HG03565 (cell line): ENCODE data around the gene SNX24.
"Not testable (repeated sequence)": the region's sequence is repeated elsewhere in the genome, so short reads cannot be mapped to it uniquely, and the experiment has no call there.

Experiments
- ATAC-seq: cut with Tn5 transposase; IDR thresholded peaks from one replicate; pipeline ENCODE4 v1.9.1; 2021; ENCODE audit warnings: mild to moderate bottlenecking, moderate library complexity; ENCODE audit not compliant: unreplicated experiment

Gene SNX24

DNA sequence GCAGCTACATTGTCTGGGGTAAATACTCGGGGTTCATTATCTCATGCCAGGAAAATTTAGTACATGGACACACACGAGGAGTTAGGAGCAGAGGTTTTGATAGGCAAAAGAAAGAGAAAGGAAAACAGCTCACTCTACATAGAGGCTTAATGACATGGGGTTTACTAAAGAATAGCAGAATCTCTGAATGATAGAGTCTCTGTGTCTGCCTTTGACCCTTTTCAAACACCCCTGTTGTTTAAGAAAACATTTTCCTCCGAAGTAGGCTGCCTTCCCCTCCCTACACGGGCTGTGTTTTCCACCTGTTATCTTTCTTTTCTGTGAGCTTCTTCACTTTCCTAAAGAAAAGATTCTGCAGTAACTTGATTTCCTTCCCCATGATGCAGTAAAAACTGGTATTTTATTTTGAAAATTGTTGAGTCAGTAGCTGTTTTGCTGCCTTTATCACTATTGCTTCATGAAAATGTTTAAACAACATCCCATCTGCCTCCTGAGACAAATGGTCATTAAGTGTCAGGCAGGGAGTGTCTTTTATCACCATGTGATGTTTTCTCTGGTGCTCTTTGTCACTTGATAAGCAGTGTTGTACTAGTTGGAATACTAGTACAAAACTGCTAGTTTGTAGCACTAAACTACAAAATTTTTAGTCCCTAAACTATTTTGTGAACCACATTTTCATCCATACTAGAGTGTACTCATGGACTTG, 114.5 kb downstream of the SNX24 start:
- no peak for ATAC-seq

- ATAC-seq, result no peak
Measured at GRCh38 chr5:122963305-122963704, 117.9 kb downstream of the SNX24 start.

DNA sequence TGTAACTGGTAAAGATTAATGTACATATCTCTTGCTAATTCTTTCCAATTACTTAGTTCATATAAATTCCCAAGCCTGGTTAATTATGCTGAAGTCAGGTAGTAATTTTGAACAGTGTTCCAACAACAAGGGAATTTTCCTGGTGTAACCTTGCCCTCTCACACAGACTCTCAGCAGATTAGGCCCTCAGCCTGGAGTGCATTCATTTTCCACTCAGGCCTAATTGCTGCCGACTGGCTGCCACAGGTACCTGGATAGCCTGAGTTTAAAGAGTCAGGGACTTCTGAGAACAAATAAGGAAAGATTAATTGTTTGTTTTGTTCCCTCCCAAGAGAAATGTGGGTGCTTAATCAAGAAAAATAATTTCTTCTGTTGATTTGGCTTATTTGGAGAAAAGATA, 119.7 kb downstream of the SNX24 start:
- ATAC-seq, result no peak

GRCh38 chr5:122967085-122967484, 121.7 kb downstream of the SNX24 start:
- ATAC-seq, result no peak

DNA sequence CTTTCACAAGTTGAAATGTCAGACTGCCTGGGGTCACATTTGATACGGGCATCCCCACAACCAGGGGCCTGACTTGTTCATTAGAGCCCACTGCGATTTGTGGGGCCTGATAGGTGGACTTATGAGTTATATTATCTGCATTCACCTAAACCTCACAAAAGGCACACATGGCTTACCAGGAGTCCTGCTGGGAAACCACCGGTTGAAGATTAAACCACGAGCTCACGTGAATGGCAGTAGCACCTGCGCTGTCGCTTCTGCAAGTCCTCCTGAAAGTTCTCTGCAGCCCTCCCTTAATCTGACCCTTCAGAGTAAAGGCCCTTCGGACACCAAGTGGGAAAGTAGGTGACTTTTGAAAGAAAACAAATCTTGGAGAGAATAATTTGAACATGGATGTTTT, 122.2 kb downstream of the SNX24 start:
- ATAC-seq, result peak; percentile 78

GRCh38 chr5:122968056-122968455, 122.6 kb downstream of the SNX24 start:
- not testable (repeated sequence) for ATAC-seq

DNA sequence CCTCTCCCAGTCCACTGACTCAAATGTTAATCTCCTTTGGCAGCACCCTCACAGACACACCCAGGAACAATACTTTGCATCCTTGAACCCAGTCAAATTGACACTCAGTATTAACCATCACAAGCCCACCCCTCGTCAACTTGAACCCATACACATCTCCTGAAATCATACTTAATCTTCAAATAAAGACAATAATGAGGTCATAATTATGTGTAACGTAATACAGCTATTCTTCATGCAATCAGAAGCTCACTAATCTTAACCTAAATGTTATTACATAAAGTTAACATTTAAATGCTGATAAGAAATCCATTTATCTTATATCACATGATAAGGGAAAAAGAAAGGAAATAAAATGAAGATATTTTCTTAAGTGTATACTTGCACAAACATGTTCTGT, 125.9 kb downstream of the SNX24 start:
- ATAC-seq, result no peak

DNA sequence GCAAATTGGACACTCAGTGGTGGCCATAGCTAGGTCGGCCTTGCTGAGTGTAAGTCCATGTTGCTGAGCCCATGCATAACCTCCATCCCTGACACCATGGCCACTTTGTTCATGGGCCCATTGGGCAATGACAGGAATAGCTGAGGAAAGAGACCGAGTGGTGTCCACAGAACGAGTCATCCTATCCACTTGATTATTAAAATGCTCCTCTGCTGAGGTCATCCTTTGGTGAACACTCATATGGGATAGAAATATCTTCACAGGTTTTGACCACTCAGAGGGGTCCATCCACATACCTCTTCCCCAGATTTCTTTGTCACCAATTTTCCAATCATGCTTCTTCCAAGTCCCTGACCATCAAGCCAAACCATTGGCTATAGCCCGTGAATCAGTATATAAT, 127.5 kb downstream of the SNX24 start:
- no peak for ATAC-seq

- not testable (repeated sequence) for ATAC-seq
Measured at GRCh38 chr5:122973759-122974158, 128.3 kb downstream of the SNX24 start.

GRCh38 chr5:122974251-122974650, 128.8 kb downstream of the SNX24 start:
- ATAC-seq, result not testable (repeated sequence)

DNA sequence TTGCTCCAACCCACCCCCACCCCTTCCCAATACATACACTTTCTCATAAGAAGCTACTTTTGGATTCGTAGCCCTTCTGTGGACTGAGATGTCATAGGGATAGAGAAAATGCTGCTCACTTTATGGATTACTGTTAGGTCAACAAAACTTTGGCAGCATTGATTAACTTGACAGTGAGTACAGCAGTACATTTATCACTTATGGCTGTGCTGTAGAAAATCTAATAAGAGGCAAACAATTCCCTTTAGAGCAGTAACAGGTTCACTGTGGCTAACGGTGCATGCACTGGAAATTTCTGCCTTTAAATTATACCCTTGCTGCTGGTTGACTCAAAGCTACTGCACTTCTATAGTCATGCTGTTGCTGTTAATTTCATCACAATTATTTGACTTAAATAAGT, 131.9 kb downstream of the SNX24 start:
- ATAC-seq, result no peak

DNA sequence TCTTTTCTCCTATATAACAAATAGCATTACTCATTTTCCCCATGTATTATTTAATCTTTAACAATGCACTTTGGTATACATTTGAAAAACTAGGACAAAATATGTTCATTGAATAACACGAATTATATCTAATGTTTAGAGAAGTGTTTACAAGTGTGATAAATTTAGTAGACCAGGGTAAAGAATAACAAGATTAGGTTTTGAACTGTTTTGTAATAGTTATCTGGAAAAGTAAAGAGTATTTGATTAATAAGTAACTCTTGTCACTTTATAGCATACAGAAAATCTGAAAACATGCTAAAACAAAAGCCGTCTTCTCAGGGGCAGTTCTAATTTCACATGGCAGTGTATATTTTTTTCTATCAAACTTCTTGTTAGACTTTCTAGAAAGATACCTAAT, 132.7 kb downstream of the SNX24 start:
- no peak for ATAC-seq

DNA sequence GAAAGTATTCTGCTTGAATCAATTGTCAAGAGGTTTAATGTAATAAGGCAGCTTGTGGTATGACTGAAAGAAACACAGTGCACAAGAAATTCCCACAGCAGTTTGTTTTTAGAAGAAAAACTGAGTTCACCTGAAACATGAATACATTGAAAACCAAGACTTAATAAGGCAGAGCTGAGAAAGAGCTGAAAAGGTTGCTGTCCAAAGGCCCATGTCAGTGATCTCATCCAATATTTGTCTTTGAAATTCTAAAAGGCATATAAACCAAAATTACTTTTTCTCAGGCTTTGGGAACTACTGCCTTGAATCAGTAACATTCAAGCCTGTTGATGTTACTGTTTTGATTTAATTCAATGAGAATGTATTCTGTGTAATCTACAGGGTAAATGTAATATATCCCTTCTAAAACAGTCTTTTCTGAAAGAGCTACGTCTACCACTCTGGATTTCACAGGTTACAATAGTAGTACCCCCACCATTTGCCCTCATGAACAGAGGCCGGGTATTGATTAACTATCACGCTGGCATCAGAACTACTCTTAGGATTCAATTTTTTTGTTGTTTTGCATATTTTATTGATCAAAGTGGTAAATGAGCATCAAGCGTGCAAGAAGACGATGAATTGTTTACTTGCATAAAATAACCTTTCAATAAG, 133.4 kb downstream of the SNX24 start:
- ATAC-seq, result no peak

DNA sequence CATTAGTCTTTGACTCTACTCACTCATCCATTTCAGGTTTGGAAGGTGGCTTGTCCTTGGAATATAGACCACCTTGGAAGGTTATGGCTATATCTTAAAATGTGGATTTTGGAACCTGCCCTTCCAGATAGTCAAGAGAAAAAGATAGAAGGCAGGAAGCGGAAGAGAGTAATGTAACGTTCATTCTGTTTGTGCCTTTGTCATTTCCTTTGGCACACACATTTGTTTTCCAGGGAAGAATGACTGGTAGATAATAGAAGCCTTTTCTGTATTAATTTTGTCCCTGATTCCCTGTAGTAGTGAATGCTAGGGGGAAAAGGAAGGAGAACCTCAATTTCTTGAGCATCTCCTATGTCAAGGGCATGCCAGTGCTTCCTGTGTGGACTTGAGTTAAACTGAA, 136.4 kb downstream of the SNX24 start:
- no peak for ATAC-seq

DNA sequence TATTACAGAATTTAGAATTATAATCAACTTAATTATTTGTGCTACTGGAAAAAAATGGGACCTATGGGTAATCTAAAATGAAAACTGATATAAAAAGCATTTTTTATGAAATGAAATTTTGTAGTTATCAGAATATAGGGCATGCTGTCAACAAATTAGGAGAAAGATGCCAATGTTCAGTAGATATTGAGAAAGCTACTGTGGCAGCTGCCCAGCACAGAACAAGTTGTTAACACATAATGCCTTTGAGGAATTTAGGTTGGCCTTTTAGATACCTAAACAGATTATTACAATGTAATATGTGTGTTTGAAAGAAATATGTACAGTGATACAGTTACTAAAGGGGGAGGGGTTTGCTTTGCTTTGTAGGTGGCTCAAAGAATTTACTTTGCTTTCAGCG, 137.0 kb downstream of the SNX24 start:
- no peak for ATAC-seq

DNA sequence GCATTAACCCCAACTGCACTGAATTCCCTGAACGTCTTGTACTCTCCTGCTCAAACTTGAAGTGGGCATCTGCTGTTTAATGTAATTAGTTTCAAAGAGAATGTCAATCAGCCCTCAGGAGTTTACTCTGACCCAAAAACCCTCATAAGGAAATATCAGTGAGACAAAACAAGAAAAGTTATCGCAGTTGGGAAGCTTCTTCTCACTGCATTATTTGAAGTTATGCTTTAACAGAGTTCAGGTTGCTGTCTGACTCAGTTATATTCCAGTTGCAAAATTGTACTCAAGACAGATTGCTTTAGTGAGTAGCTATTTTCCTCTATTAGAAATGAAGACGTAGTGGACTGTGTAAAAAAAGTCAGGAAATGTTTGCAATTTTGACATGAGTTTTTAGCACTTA, 139.0 kb downstream of the SNX24 start:
- no peak for ATAC-seq

DNA sequence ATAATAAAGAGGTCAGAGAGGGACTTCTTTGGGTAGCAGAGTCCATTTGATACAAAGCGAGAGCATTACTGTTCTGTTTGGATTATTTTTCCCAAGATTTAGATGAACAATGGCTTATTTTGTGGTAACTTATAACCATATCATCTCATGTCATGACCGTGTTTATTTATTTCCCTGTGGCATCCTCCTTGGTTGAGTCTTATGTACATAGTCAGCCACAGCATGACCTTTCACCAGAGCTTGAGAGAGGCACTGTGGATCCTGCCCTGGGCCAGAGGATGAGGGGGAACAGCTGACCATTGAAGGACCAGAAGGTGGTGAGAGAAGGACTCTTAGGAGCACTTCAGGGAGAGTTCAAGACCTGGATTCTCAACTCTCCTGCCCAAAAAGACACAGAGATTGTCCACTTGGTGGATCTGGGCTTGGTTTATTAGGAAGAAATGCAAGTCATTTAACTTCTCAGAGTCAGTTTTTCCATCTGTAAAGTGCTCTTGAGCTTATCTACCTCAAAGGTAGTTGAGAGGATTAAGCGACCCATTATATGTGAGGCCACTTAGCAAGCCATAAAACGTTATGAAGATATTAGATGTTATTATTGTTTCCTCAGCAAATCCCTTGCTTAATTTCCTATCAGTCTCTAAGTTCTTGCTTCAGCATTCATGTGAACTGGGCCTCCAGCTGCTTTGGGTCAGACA, 139.7 kb downstream of the SNX24 start:
- ATAC-seq, result no peak

- ATAC-seq, result peak; percentile 98
Measured at GRCh38 chr5:122985954-122986721, 140.7 kb downstream of the SNX24 start.

- ATAC-seq, result no peak
Measured at GRCh38 chr5:122996091-122996490, 150.7 kb downstream of the SNX24 start.

GRCh38 chr5:122997294-122997693, 151.9 kb downstream of the SNX24 start:
- ATAC-seq, result no peak

GRCh38 chr5:122999947-123000563, 154.6 kb downstream of the SNX24 start:
- ATAC-seq, result peak; percentile 90
